ENCODE data around the gene DKC1.

DNA sequence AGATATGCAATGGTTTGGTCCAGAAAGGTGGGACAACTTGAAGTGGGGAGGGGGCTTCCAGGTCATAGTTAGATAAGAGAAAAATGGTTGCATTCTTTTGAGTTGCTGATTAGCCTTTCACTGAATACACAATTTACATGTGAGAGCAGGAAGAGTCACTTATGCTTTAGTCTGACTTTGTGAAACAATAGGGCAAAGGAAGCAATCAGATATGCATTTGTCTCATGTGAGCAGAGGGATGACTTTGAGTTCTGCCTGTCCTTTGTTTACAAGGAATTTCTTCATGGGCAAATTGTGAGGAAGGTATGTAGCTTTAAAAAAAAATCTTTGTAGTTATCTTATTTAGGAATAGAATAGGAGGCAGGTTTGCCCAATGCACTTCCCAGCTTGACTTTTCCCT lies 58.9 kb downstream of the DKC1 start:
- TF ChIP-seq, protein P1, sequence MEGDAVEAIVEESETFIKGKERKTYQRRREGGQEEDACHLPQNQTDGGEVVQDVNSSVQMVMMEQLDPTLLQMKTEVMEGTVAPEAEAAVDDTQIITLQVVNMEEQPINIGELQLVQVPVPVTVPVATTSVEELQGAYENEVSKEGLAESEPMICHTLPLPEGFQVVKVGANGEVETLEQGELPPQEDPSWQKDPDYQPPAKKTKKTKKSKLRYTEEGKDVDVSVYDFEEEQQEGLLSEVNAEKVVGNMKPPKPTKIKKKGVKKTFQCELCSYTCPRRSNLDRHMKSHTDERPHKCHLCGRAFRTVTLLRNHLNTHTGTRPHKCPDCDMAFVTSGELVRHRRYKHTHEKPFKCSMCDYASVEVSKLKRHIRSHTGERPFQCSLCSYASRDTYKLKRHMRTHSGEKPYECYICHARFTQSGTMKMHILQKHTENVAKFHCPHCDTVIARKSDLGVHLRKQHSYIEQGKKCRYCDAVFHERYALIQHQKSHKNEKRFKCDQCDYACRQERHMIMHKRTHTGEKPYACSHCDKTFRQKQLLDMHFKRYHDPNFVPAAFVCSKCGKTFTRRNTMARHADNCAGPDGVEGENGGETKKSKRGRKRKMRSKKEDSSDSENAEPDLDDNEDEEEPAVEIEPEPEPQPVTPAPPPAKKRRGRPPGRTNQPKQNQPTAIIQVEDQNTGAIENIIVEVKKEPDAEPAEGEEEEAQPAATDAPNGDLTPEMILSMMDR (IDR thresholded peaks at IDR 0.05; ENCODE audit: insufficient read depth, low read length) = no peak
- no peak for TF ChIP-seq GABPA (IDR thresholded peaks at IDR 0.05; ENCODE audit: low read depth)

Measured in HL-60 (cell line).